ENCODE data around the gene GJD3. TPM values are rescaled to one million over a fixed set of nuclear protein-coding genes. Genes with fewer than 3 reads are reported as not detected.

Gene GJD3
- total and polyA plus RNA-seq, 2 donors (not counting 3 experiments of a cell fraction or from before 2014, with no cell fraction given) = 0.10 to 0.40 TPM

DNA sequence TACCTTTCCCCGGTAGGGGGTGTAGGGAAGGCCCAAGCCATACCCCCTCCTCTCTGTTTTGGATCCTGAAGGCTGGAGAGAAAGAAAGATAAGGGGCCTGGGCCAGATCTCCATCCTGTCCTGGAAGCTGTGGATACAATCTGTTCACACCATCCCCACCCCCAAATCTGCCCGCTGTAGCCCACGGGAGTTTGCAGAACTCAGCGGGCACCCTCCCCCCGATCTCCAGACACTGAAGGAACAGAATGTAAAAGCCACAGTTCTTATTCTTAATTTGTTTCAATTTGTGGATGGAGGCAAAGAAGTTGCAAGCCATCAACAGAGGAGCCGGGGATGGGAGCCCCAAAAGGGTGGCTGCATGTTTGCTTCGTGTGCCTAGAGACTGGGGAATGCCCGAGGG, 27.2 kb downstream of the GJD3 start:
- Histone ChIP-seq H3K4me1 (ENCODE audit: control insufficient read depth, extremely low read depth, insufficient read depth, low read length) (peaks cover 20% of the 10 kb centered on the region), H3K9ac (replicated peaks; ENCODE audit: extremely low read depth, insufficient read depth, low read length) (no peak overlapping the region), H3K4me3 (replicated peaks in 1 of 3; ENCODE audit: insufficient read depth in 1 of 3, low read depth in 1 of 3, low read length in 3 of 3) (no peak overlapping the region), H3K79me2 (ENCODE audit: control insufficient read depth, insufficient read depth, low read length) (peaks cover 42% of the 10 kb centered on the region), H3K9me3 (replicated peaks; ENCODE audit: control insufficient read depth, insufficient read depth, low read length) (no peaks in the 10 kb centered on the region), H2AFZ (ENCODE audit: low read depth, low read length) (no peak overlapping the region), H3K27ac (ENCODE audit: insufficient read depth, low read depth, low read length) (no peak overlapping the region), H3K9me1 (replicated peaks; ENCODE audit: control insufficient read depth, extremely low read depth, insufficient read depth, low read length) (no peaks in the 10 kb centered on the region), H3K27me3 (ENCODE audit: control insufficient read depth in 2 of 2, insufficient read depth in 2 of 2, low read length in 2 of 2) (no peaks in the 10 kb centered on the region), H3K36me3 (ENCODE audit: control insufficient read depth in 2 of 2, extremely low read depth in 1 of 2, insufficient read depth in 2 of 2, low read length in 2 of 2) (peaks cover 0 to 1% of the 10 kb centered on the region in 2 experiments), H4K20me1 (replicated peaks; ENCODE audit: control insufficient read depth, extremely low read depth, insufficient read depth, low read length) (no peaks in the 10 kb centered on the region), H3K4me2 (ENCODE audit: insufficient read depth, low read length) (no peak overlapping the region)
- dilution Hi-C loops (cut with MboI; ENCODE audit: extremely low pct_ligation_motif_present, low sequenced_read_pairs) (no loop called here), intact Hi-C loops (cut with micrococcal nuclease) (no loop called here)
- BruUV-seq (replicated peaks) = no TSS peak
- no peak for FAIRE-seq
- TF ChIP-seq EZH2 (IDR thresholded peaks at IDR 0.05; ENCODE audit: borderline replicate concordance, low read depth, low read length, severe bottlenecking) (no peak), MYC (IDR thresholded peaks at IDR 0.05; ENCODE audit: low read depth, low read length) (no peak), POLR2A (IDR thresholded peaks at IDR 0.05; ENCODE audit: low read depth, low read length) (no peak), GATA2 (IDR thresholded peaks at IDR 0.05; ENCODE audit: insufficient read depth, insufficient read length, low read depth, low read length) (no peak), JUN (IDR thresholded peaks at IDR 0.05; ENCODE audit: borderline replicate concordance, insufficient read depth, insufficient read length, low read depth) (no peak), FOS (IDR thresholded peaks at IDR 0.05; ENCODE audit: borderline replicate concordance, insufficient read depth, low read length) (no peak), POLR2AphosphoS5 (IDR thresholded peaks at IDR 0.05; ENCODE audit: insufficient read depth, low read depth, low read length) (no peak)
- TF ChIP-seq, protein P1, sequence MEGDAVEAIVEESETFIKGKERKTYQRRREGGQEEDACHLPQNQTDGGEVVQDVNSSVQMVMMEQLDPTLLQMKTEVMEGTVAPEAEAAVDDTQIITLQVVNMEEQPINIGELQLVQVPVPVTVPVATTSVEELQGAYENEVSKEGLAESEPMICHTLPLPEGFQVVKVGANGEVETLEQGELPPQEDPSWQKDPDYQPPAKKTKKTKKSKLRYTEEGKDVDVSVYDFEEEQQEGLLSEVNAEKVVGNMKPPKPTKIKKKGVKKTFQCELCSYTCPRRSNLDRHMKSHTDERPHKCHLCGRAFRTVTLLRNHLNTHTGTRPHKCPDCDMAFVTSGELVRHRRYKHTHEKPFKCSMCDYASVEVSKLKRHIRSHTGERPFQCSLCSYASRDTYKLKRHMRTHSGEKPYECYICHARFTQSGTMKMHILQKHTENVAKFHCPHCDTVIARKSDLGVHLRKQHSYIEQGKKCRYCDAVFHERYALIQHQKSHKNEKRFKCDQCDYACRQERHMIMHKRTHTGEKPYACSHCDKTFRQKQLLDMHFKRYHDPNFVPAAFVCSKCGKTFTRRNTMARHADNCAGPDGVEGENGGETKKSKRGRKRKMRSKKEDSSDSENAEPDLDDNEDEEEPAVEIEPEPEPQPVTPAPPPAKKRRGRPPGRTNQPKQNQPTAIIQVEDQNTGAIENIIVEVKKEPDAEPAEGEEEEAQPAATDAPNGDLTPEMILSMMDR (IDR thresholded peaks at IDR 0.05; ENCODE audit: extremely low read depth in 1 of 2, insufficient read depth in 1 of 2, low read depth in 1 of 2, low read length in 2 of 2) = no peak
- TF ChIP-seq, protein P2, sequence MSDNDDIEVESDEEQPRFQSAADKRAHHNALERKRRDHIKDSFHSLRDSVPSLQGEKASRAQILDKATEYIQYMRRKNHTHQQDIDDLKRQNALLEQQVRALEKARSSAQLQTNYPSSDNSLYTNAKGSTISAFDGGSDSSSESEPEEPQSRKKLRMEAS (IDR thresholded peaks at IDR 0.05; ENCODE audit: insufficient read depth, insufficient read length) = no peak
- DNase-seq (ENCODE audit: low read depth, low spot score) = no peak
- POLR2A ChIA-PET = no interaction called here
- CTCF ChIA-PET = interaction anchor here (0.9 to 1.0 kb wide), 2 partner anchors 12 to 34 kb away, joined by 3 read pairs; no protein-coding TSS in a partner anchor

All from endothelial cell of umbilical vein (primary cell).